NT2/D1 (cell line): ENCODE data around the gene PLEKHG1.

Experiments
- DNase-seq: peaks from one replicate; pipeline ENCODE4 v3.0.0-alpha.2; 2011; ENCODE audit warnings: low read depth, low spot score
- H3K27me3 ChIP-seq: 2 replicates; pipeline ENCODE4 v1.6.0; 2011; ENCODE audit warnings: mild to moderate bottlenecking; ENCODE audit not compliant: insufficient read length, insufficient read depth
- H3K36me3 ChIP-seq: 2 replicates; pipeline ENCODE4 v1.6.1; 2011; ENCODE audit warnings: mild to moderate bottlenecking, low read length, mixed read lengths; ENCODE audit not compliant: insufficient read depth, insufficient read length
- H3K4me1 ChIP-seq: 2 replicates; pipeline ENCODE4 v1.5.1; 2011; ENCODE audit not compliant: insufficient read depth, insufficient read length
- H3K4me3 ChIP-seq: 2 replicates; pipeline ENCODE4 v1.5.1; 2011; ENCODE audit warnings: low read depth; ENCODE audit not compliant: insufficient read length
- H3K9ac ChIP-seq: 2 replicates; pipeline ENCODE4 v1.6.0; 2011; ENCODE audit warnings: low read depth; ENCODE audit not compliant: insufficient read length
- H3K9me3 ChIP-seq: 2 replicates; pipeline ENCODE4 v1.5.1; 2011; ENCODE audit warnings: mild to moderate bottlenecking, low read length; ENCODE audit not compliant: insufficient read depth
- SUZ12 ChIP-seq: IDR thresholded peaks from 2 replicates; pipeline ENCODE4 v1.6.1; 2011; ENCODE audit not compliant: insufficient read length, insufficient read depth; ENCODE audit errors: extremely low read depth
- YY1 ChIP-seq: IDR thresholded peaks from 2 replicates; pipeline ENCODE4 v1.6.1; 2011; ENCODE audit not compliant: insufficient read length, insufficient read depth
- ZNF274 ChIP-seq: IDR thresholded peaks from 2 replicates; pipeline ENCODE4 v1.6.1; 2011; ENCODE audit warnings: mild to moderate bottlenecking, low read depth, low read length

PLEKHG1 gene

GRCh38 chr6:150627154-150627553, 27.5 kb downstream of the PLEKHG1 start:
- Histone ChIP-seq H3K9ac (no peak overlapping the region), H3K27me3 (no peaks in the 10 kb centered on the region), H3K4me1 (no peaks in the 10 kb centered on the region), H3K4me3 (no peak overlapping the region), H3K9me3 (no peaks in the 10 kb centered on the region; the same call in 1 of the 2 replicates), H3K36me3 (no peaks in the 10 kb centered on the region)
- TF ChIP-seq SUZ12 (no peak), YY1 (no peak), ZNF274 (no peak)
- no peak for DNase-seq

DNA sequence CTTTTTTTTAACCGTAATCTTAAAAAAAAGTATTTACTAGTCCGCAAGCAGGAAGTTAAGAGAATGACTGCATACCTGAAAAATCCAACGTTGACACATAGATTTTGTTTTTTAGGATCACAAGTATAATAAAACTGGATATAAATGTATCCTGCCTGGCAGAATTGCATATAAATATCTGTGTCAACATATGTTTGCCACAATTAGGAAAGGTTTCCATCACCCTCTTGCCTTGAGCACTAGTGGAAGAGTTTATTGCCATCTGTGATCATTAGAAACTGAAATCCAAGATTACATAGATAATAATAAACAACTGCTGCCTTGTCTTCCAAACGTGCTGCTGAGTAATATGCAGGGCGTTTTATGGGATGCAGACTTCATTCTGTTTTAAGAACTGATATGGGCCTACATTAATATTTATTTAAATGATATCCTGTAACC, 27.9 kb downstream of the PLEKHG1 start:
- Histone ChIP-seq H3K4me3 (no peak overlapping the region), H3K4me1 (no peaks in the 10 kb centered on the region), H3K36me3 (no peaks in the 10 kb centered on the region), H3K27me3 (no peaks in the 10 kb centered on the region), H3K9me3 (no peaks in the 10 kb centered on the region; the same call in 1 of the 2 replicates), H3K9ac (no peak overlapping the region)
- no peak for TF ChIP-seq ZNF274
- TF ChIP-seq YY1 = no peak
- no peak for TF ChIP-seq SUZ12
- no peak for DNase-seq

- Histone ChIP-seq H3K9ac (no peak overlapping the region), H3K4me1 (peaks cover 2% of the 10 kb centered on the region), H3K9me3 (no peaks in the 10 kb centered on the region; the same call in 1 of the 2 replicates), H3K36me3 (no peaks in the 10 kb centered on the region), H3K27me3 (no peaks in the 10 kb centered on the region), H3K4me3 (no peak overlapping the region)
- TF ChIP-seq YY1 (no peak), SUZ12 (no peak), ZNF274 (no peak)
- no peak for DNase-seq
Measured at GRCh38 chr6:150628908-150629307, 29.2 kb downstream of the PLEKHG1 start.

GRCh38 chr6:150631283-150631983, 31.7 kb downstream of the PLEKHG1 start:
- no peak for DNase-seq
- Histone ChIP-seq H3K9me3 (no peaks in the 10 kb centered on the region), H3K36me3 (no peaks in the 10 kb centered on the region), H3K9ac (no peak overlapping the region), H3K4me1 (peaks cover 2% of the 10 kb centered on the region), H3K4me3 (no peak overlapping the region), H3K27me3 (no peaks in the 10 kb centered on the region)
- TF ChIP-seq SUZ12 (no peak), YY1 (no peak), ZNF274 (no peak)

GRCh38 chr6:150631984-150632642, 32.4 kb downstream of the PLEKHG1 start:
- Histone ChIP-seq H3K27me3 (no peaks in the 10 kb centered on the region), H3K36me3 (no peaks in the 10 kb centered on the region), H3K9me3 (no peaks in the 10 kb centered on the region), H3K9ac (no peak overlapping the region), H3K4me1 (peaks cover 2% of the 10 kb centered on the region), H3K4me3 (no peak overlapping the region)
- TF ChIP-seq YY1 = no peak
- no peak for TF ChIP-seq ZNF274
- no peak for TF ChIP-seq SUZ12
- DNase-seq = no peak

DNA sequence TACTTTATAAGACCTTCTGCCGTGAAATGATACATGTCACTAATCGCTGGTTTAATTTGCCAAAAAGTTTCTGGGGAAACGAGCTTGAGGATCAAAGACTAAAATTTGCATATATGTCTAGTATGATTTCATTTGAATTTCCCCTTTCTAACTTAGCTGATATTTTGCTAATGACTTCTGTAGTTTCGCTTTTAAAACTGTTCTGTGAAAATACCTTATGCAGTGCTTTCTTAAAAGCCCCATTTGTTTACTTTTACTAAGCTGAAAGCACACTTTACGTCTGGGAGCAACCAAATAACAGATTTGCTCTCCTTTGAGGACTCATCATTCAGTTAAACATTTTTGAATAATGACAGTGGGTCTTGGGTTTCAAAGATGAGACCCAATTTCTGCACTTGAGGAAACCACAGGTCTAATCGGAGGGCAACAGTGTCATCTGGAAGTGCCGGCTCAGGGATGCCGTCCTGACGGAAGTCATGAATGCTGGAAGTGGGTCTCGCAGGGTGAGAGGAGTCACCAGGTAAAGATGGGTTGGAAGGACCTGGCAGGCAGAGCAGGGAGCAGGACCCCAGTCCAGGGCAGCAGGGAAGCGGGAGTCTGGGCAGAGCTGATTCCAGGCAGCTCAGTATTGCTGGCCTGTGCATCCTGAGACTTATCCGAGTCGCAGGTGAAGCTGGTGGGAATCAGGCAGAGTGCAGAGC, 33.2 kb downstream of the PLEKHG1 start:
- no peak overlapping the region for H3K9ac ChIP-seq
- H3K4me3 ChIP-seq = no peak overlapping the region
- DNase-seq = no peak
- no peaks in the 10 kb centered on the region for H3K9me3 ChIP-seq
- no peak for TF ChIP-seq YY1
- no peak for TF ChIP-seq SUZ12
- no peak for TF ChIP-seq ZNF274
- no peaks in the 10 kb centered on the region for H3K27me3 ChIP-seq
- H3K36me3 ChIP-seq = no peaks in the 10 kb centered on the region
- peaks cover 2% of the 10 kb centered on the region for H3K4me1 ChIP-seq

GRCh38 chr6:150633486-150633834, 33.8 kb downstream of the PLEKHG1 start:
- no peak overlapping the region for H3K4me3 ChIP-seq
- peaks cover 2% of the 10 kb centered on the region for H3K4me1 ChIP-seq
- H3K36me3 ChIP-seq = no peaks in the 10 kb centered on the region
- TF ChIP-seq SUZ12 = no peak
- no peak for TF ChIP-seq YY1
- no peak for TF ChIP-seq ZNF274
- H3K9me3 ChIP-seq = no peaks in the 10 kb centered on the region
- no peak overlapping the region for H3K9ac ChIP-seq
- H3K27me3 ChIP-seq = no peaks in the 10 kb centered on the region
- no peak for DNase-seq
